GM23338 (cell line): ENCODE data around the gene DNAJC15. TPM values are rescaled to one million over a fixed set of nuclear protein-coding genes. Genes with fewer than 3 reads are reported as not detected.

Experiments used
- ATAC-seq: fragments of 200-7000 bp; cut with Tn5 transposase; 3 replicates; pipeline ENCODE4 v1.9.1; 2020
- DNase-seq: peaks from one replicate; pipeline ENCODE4 v3.0.0-alpha.2; 2015; ENCODE audit warnings: low spot score
- H2AFZ ChIP-seq: fragments of 200-600 bp; sonication (generic); 2 replicates; pipeline ENCODE4 v1.8.0; 2016; ENCODE audit warnings: antibody characterized with exemption, mild to moderate bottlenecking, moderate library complexity
- H3F3A ChIP-seq: fragments of 200-600 bp; sonication (generic); replicated peaks from 2 replicates; pipeline ENCODE4 v1.8.0; 2017; ENCODE audit warnings: antibody characterized with exemption, mixed run types, low read depth
- H3K27ac ChIP-seq: fragments of 200-600 bp; sonication (generic); 2 replicates; pipeline ENCODE4 v1.6.1; 2016; ENCODE audit warnings: low read depth
- H3K27me3 ChIP-seq: fragments of 200-600 bp; sonication (generic); 2 replicates; pipeline ENCODE4 v1.8.0; 2016; ENCODE audit warnings: mild to moderate bottlenecking, mixed run types, moderate library complexity; ENCODE audit not compliant: insufficient read depth
- H3K36me3 ChIP-seq: fragments of 200-600 bp; sonication (generic); 2 replicates; pipeline ENCODE4 v1.8.0; 2016; ENCODE audit warnings: mild to moderate bottlenecking; ENCODE audit not compliant: insufficient read depth
- H3K4me1 ChIP-seq: fragments of 200-600 bp; sonication (generic); 2 replicates; pipeline ENCODE4 v1.8.0; 2016; ENCODE audit warnings: mild to moderate bottlenecking, moderate library complexity; ENCODE audit not compliant: insufficient read depth
- H3K4me2 ChIP-seq: fragments of 200-600 bp; sonication (generic); 2 replicates; pipeline ENCODE4 v1.7.1; 2017; ENCODE audit warnings: mixed run types
- H3K4me3 ChIP-seq: fragments of 200-600 bp; sonication (generic); 2 replicates; pipeline ENCODE4 v1.6.1; 2016; ENCODE audit warnings: mixed run types
- H3K79me2 ChIP-seq: fragments of 200-600 bp; sonication (generic); replicated peaks from 2 replicates; pipeline ENCODE4 v1.8.0; 2017; ENCODE audit warnings: mild to moderate bottlenecking; ENCODE audit not compliant: insufficient read depth
- H3K9me2 ChIP-seq: fragments of 200-600 bp; sonication (generic); 2 replicates; pipeline ENCODE4 v1.8.0; 2017; ENCODE audit not compliant: insufficient read depth
- H4K20me1 ChIP-seq: fragments of 200-600 bp; sonication (generic); replicated peaks from 2 replicates; pipeline ENCODE4 v1.8.0; 2017; ENCODE audit warnings: mild to moderate bottlenecking; ENCODE audit not compliant: insufficient read depth
- H3K27ac Mint-ChIP-seq: 2 replicates; pipeline ENCODE4 v1.8.0; 2020; ENCODE audit warnings: inconsistent platforms, mild to moderate bottlenecking, moderate library complexity, mixed read lengths
- H3K27me3 Mint-ChIP-seq: 3 replicates; pipeline ENCODE4 v1.8.0; 2022; ENCODE audit warnings: low read depth, mild to moderate bottlenecking, moderate library complexity, mixed read lengths, inconsistent platforms; ENCODE audit not compliant: insufficient read depth, poor library complexity
- H3K36me3 Mint-ChIP-seq: 3 replicates; pipeline ENCODE4 v1.8.0; 2021; ENCODE audit warnings: low read depth, mild to moderate bottlenecking, inconsistent platforms, moderate library complexity, mixed read lengths
- H3K4me1 Mint-ChIP-seq: 3 replicates; pipeline ENCODE4 v1.8.0; 2020; ENCODE audit warnings: mild to moderate bottlenecking, inconsistent platforms, mixed read lengths
- H3K4me3 Mint-ChIP-seq: 3 replicates; pipeline ENCODE4 v1.8.0; 2021; ENCODE audit warnings: moderate library complexity, mild to moderate bottlenecking, inconsistent platforms, mixed read lengths
- H3K9me3 Mint-ChIP-seq: 3 replicates; pipeline ENCODE4 v1.8.0; 2020; ENCODE audit warnings: moderate library complexity, mild to moderate bottlenecking, inconsistent platforms, mixed read lengths
- CREB1 ChIP-seq: fragments of 250-450 bp; sonication (Bioruptor Pico); IDR thresholded peaks from 2 replicates; pipeline ENCODE4 v1.5.0; 2020; ENCODE audit warnings: low read depth, mild to moderate bottlenecking, moderate library complexity
- EZH2 ChIP-seq: fragments of 200-600 bp; sonication (generic); IDR thresholded peaks from one replicate; pipeline ENCODE4 v1.8.0; 2017; ENCODE audit warnings: antibody characterized with exemption, mild to moderate bottlenecking, low read depth; ENCODE audit not compliant: unreplicated experiment
- EZH2phosphoT487 ChIP-seq: fragments of 200-600 bp; sonication (generic); IDR thresholded peaks from one replicate; pipeline ENCODE4 v1.8.1; 2018; ENCODE audit warnings: antibody characterized with exemption; ENCODE audit not compliant: unreplicated experiment
- JUNB ChIP-seq: IDR thresholded peaks from one replicate; pipeline ENCODE4 v1.6.1; 2016; ENCODE audit warnings: antibody characterized with exemption; ENCODE audit not compliant: unreplicated experiment
- NANOG ChIP-seq: IDR thresholded peaks from 2 replicates; pipeline ENCODE4 v1.6.1; 2016; ENCODE audit warnings: antibody characterized with exemption, borderline replicate concordance
- POLR2AphosphoS5 ChIP-seq: IDR thresholded peaks from 2 replicates; pipeline ENCODE4 v1.6.1; 2016; ENCODE audit warnings: antibody characterized with exemption, low read depth
- STAT1 ChIP-seq: IDR thresholded peaks from one replicate; pipeline ENCODE4 v1.6.1; 2016; ENCODE audit warnings: antibody characterized with exemption; ENCODE audit not compliant: unreplicated experiment
- ZNF114 ChIP-seq: fragments of 250-450 bp; sonication (Bioruptor Pico); IDR thresholded peaks from 2 replicates; pipeline ENCODE4 v1.5.0; 2020; ENCODE audit warnings: mild to moderate bottlenecking, moderate library complexity
- ZNF331 ChIP-seq: fragments of 250-450 bp; sonication (Bioruptor Pico); IDR thresholded peaks from 2 replicates; pipeline ENCODE4 v1.5.0; 2020; ENCODE audit warnings: low read depth, mild to moderate bottlenecking, moderate library complexity
- ZNF462 ChIP-seq: fragments of 250-450 bp; sonication (Bioruptor Pico); IDR thresholded peaks from 2 replicates; pipeline ENCODE4 v1.5.0; 2020; ENCODE audit warnings: mild to moderate bottlenecking, moderate library complexity
- polyA plus RNA-seq: library from polyadenylated mRNA; unstranded; fragments of >200 nt; fragmentation: Nextera tagmentation; extraction: Ambion mirVana; gene quantifications from 2 replicates; pipeline ENCODE4 v1.2.1, GENCODE V29; 2016
- total RNA-seq: library from RNA; depleted of rRNA; stranded (reverse); fragments of >200 nt; shearing (Covaris generic); gene quantifications from 2 replicates; pipeline ENCODE4 v1.2.3, GENCODE V29; 2014
- TF ChIP-seq, protein P1 (sequence below): IDR thresholded peaks from 2 replicates; pipeline ENCODE4 v1.6.1; 2016; ENCODE audit warnings: antibody characterized with exemption
- TF ChIP-seq, protein P2 (sequence below): IDR thresholded peaks from one replicate; pipeline ENCODE4 v1.6.1; 2018; ENCODE audit warnings: antibody characterized with exemption; ENCODE audit not compliant: unreplicated experiment
- TF ChIP-seq, protein P3 (sequence below), 2 experiments: fragments of 200-600 bp in 1 of 2; sonication (generic) in 1 of 2; conservative IDR thresholded peaks; 2 replicates each; pipeline versions ENCODE4 v1.5.1 to v1.6.1; 2016 to 2017; ENCODE audit warnings: antibody characterized with exemption in 2 of 2, low read depth in 2 of 2, mild to moderate bottlenecking in 2 of 2, moderate library complexity in 1 of 2

DNAJC15 gene
- total and polyA plus RNA-seq, 2 experiments from 2014 or later = 11.4 to 80.4 TPM

DNA sequence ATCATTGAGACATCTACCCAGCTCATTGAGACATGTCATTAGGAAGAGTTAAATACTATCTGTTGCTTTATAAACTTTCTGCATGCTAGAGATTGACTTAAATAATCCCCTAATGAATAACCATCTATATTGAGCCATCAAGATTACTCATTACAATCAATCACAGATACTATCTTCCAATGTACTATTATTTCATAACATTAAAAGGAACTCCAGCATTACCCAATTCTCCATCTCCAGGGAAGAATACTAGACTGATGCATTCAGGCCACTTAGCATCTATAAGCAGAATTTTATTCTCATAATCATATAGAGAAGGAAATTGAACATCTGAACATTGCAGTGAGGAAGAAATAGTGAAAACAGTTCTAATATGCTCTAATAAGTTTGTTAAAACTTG lies 39.4 kb upstream of the DNAJC15 start:
- H3K36me3 ChIP-seq = no peaks in the 10 kb centered on the region
- Mint-ChIP-seq H3K27ac (no peak overlapping the region), H3K27me3 (peaks cover 8% of the 10 kb centered on the region), H3K36me3 (no peaks in the 10 kb centered on the region), H3K4me1 (peaks cover 26% of the 10 kb centered on the region), H3K9me3 (no peaks in the 10 kb centered on the region), H3K4me3 (no peak overlapping the region)
- ATAC-seq = no peak
- H3F3A ChIP-seq = no peaks in the 10 kb centered on the region
- no peaks in the 10 kb centered on the region for H4K20me1 ChIP-seq
- TF ChIP-seq ZNF331 (CRISPR knock-in tag) (no peak), EZH2 (no peak), JUNB (no peak), POLR2AphosphoS5 (no peak), CREB1 (CRISPR knock-in tag) (no peak), EZH2phosphoT487 (no peak), ZNF462 (CRISPR knock-in tag) (no peak), ZNF114 (no peak), NANOG (no peak), STAT1 (no peak)
- TF ChIP-seq, protein P1, sequence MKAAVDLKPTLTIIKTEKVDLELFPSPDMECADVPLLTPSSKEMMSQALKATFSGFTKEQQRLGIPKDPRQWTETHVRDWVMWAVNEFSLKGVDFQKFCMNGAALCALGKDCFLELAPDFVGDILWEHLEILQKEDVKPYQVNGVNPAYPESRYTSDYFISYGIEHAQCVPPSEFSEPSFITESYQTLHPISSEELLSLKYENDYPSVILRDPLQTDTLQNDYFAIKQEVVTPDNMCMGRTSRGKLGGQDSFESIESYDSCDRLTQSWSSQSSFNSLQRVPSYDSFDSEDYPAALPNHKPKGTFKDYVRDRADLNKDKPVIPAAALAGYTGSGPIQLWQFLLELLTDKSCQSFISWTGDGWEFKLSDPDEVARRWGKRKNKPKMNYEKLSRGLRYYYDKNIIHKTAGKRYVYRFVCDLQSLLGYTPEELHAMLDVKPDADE = no peak
- TF ChIP-seq, protein P2, sequence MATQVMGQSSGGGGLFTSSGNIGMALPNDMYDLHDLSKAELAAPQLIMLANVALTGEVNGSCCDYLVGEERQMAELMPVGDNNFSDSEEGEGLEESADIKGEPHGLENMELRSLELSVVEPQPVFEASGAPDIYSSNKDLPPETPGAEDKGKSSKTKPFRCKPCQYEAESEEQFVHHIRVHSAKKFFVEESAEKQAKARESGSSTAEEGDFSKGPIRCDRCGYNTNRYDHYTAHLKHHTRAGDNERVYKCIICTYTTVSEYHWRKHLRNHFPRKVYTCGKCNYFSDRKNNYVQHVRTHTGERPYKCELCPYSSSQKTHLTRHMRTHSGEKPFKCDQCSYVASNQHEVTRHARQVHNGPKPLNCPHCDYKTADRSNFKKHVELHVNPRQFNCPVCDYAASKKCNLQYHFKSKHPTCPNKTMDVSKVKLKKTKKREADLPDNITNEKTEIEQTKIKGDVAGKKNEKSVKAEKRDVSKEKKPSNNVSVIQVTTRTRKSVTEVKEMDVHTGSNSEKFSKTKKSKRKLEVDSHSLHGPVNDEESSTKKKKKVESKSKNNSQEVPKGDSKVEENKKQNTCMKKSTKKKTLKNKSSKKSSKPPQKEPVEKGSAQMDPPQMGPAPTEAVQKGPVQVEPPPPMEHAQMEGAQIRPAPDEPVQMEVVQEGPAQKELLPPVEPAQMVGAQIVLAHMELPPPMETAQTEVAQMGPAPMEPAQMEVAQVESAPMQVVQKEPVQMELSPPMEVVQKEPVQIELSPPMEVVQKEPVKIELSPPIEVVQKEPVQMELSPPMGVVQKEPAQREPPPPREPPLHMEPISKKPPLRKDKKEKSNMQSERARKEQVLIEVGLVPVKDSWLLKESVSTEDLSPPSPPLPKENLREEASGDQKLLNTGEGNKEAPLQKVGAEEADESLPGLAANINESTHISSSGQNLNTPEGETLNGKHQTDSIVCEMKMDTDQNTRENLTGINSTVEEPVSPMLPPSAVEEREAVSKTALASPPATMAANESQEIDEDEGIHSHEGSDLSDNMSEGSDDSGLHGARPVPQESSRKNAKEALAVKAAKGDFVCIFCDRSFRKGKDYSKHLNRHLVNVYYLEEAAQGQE = no peak
- TF ChIP-seq, protein P3, sequence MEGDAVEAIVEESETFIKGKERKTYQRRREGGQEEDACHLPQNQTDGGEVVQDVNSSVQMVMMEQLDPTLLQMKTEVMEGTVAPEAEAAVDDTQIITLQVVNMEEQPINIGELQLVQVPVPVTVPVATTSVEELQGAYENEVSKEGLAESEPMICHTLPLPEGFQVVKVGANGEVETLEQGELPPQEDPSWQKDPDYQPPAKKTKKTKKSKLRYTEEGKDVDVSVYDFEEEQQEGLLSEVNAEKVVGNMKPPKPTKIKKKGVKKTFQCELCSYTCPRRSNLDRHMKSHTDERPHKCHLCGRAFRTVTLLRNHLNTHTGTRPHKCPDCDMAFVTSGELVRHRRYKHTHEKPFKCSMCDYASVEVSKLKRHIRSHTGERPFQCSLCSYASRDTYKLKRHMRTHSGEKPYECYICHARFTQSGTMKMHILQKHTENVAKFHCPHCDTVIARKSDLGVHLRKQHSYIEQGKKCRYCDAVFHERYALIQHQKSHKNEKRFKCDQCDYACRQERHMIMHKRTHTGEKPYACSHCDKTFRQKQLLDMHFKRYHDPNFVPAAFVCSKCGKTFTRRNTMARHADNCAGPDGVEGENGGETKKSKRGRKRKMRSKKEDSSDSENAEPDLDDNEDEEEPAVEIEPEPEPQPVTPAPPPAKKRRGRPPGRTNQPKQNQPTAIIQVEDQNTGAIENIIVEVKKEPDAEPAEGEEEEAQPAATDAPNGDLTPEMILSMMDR (conservative IDR thresholded peaks at IDR 0.05; ENCODE audit: low read depth in 2 of 2) = no peak
- H3K4me3 ChIP-seq = no peak overlapping the region
- no peak overlapping the region for H3K4me2 ChIP-seq
- H2AFZ ChIP-seq = no peak overlapping the region
- no peaks in the 10 kb centered on the region for H3K79me2 ChIP-seq
- H3K27ac ChIP-seq = no peak overlapping the region
- no peak for DNase-seq
- peaks cover 23% of the 10 kb centered on the region for H3K4me1 ChIP-seq
- H3K9me2 ChIP-seq = 0 out of 2 replicates have a peak, but pooled peaks cover 5% of the 10 kb centered on the region
- no peaks in the 10 kb centered on the region for H3K27me3 ChIP-seq
